Mesenchymal stem cell (in vitro differentiated cells and primary cell): ENCODE data around the gene RAB43.

Experiments used
- DNase-seq: peaks from one replicate; pipeline ENCODE4 v3.0.0-alpha.2; 2013
- H2AFZ ChIP-seq: one replicate; pipeline ENCODE4 v1.6.1; 2013; ENCODE audit warnings: low read depth, mild to moderate bottlenecking, control low read depth, inconsistent platforms, low read length, moderate library complexity
- H2AK5ac ChIP-seq: 2 replicates; pipeline ENCODE4 v1.6.1; 2013; ENCODE audit warnings: low read length, moderate library complexity, mild to moderate bottlenecking, inconsistent platforms; ENCODE audit not compliant: severe bottlenecking
- H2BK120ac ChIP-seq: one replicate; pipeline ENCODE4 v1.6.1; 2013; ENCODE audit warnings: low read depth, mild to moderate bottlenecking, inconsistent platforms, low read length, moderate library complexity
- H2BK12ac ChIP-seq, 2 experiments: one replicate each; pipeline ENCODE4 v1.6.1; 2013; ENCODE audit warnings: inconsistent platforms in 2 of 2, low read length in 2 of 2, mild to moderate bottlenecking in 2 of 2, moderate library complexity in 2 of 2, control low read depth in 1 of 2
- H2BK15ac ChIP-seq: one replicate; pipeline ENCODE4 v1.6.1; 2013; ENCODE audit warnings: mild to moderate bottlenecking, low read depth, inconsistent platforms; ENCODE audit not compliant: poor library complexity, severe bottlenecking
- H2BK5ac ChIP-seq: 2 replicates; pipeline ENCODE4 v1.6.1; 2013; ENCODE audit warnings: low read depth, mild to moderate bottlenecking, low read length, control low read depth, inconsistent platforms; ENCODE audit not compliant: poor library complexity, severe bottlenecking
- H3K14ac ChIP-seq, 2 experiments: one replicate each; pipeline ENCODE4 v1.6.1; 2013; ENCODE audit warnings: inconsistent platforms in 2 of 2, low read length in 2 of 2, control low read depth in 1 of 2, mild to moderate bottlenecking in 1 of 2, moderate library complexity in 1 of 2
- H3K18ac ChIP-seq, 2 experiments: one replicate each; pipeline ENCODE4 v1.6.1; 2013; ENCODE audit warnings: inconsistent platforms in 2 of 2, low read length in 2 of 2, control low read depth in 1 of 2, low read depth in 1 of 2, mild to moderate bottlenecking in 1 of 2
- H3K23ac ChIP-seq, 2 experiments: one replicate each; pipeline ENCODE4 v1.6.1; 2013; ENCODE audit warnings: inconsistent platforms in 2 of 2, low read length in 2 of 2, mild to moderate bottlenecking in 2 of 2, moderate library complexity in 2 of 2, control low read depth in 1 of 2
- H3K27ac ChIP-seq: 2 replicates; pipeline ENCODE4 v1.5.1; 2013; ENCODE audit warnings: mild to moderate bottlenecking, moderate library complexity, low read length, control low read depth, inconsistent platforms; ENCODE audit not compliant: poor library complexity, severe bottlenecking
- H3K27me3 ChIP-seq, 2 experiments: 2 replicates each; pipeline versions ENCODE4 v1.6.1 to v1.7.0; 2013; ENCODE audit warnings: low read length in 2 of 2, mild to moderate bottlenecking in 2 of 2, moderate library complexity in 2 of 2, control low read depth in 1 of 2, inconsistent platforms in 1 of 2; ENCODE audit not compliant: control insufficient read depth in 1 of 2, insufficient read depth in 1 of 2
- H3K36me3 ChIP-seq, 2 experiments: 2 replicates each; pipeline versions ENCODE4 v1.6.1 to v1.7.0; 2013; ENCODE audit warnings: low read length in 2 of 2, control low read depth in 1 of 2, inconsistent platforms in 1 of 2, low read depth in 1 of 2, mild to moderate bottlenecking in 1 of 2; ENCODE audit not compliant: insufficient read depth in 2 of 2, control insufficient read depth in 1 of 2
- H3K4ac ChIP-seq, 2 experiments: one replicate each; pipeline ENCODE4 v1.6.1; 2013; ENCODE audit warnings: inconsistent platforms in 2 of 2, low read length in 2 of 2, mild to moderate bottlenecking in 2 of 2, moderate library complexity in 2 of 2, control low read depth in 1 of 2, low read depth in 1 of 2
- H3K4me1 ChIP-seq: 2 replicates; pipeline ENCODE4 v1.6.1; 2013; ENCODE audit warnings: low read depth, low read length, control low read depth; ENCODE audit not compliant: control insufficient read depth, insufficient read depth
- H3K4me2 ChIP-seq: 2 replicates; pipeline ENCODE4 v1.6.1; 2013; ENCODE audit warnings: low read length, mild to moderate bottlenecking, inconsistent platforms; ENCODE audit not compliant: poor library complexity, severe bottlenecking
- H3K4me3 ChIP-seq, 2 experiments: 2 replicates each; pipeline versions ENCODE4 v1.5.1 to v1.7.0; 2013; ENCODE audit warnings: low read length in 2 of 2, mild to moderate bottlenecking in 2 of 2, control low read depth in 1 of 2, low read depth in 1 of 2; ENCODE audit not compliant: insufficient read depth in 1 of 2
- H3K79me1 ChIP-seq: replicated peaks from 2 replicates; pipeline ENCODE4 v1.6.1; 2013; ENCODE audit warnings: mild to moderate bottlenecking, control low read depth, low read length, inconsistent platforms; ENCODE audit not compliant: poor library complexity, severe bottlenecking
- H3K9ac ChIP-seq: 2 replicates; pipeline ENCODE4 v1.7.0; 2013; ENCODE audit warnings: mild to moderate bottlenecking, low read length, moderate library complexity
- H3K9me3 ChIP-seq: 2 replicates; pipeline ENCODE4 v1.7.0; 2013; ENCODE audit warnings: mild to moderate bottlenecking, low read length; ENCODE audit not compliant: control insufficient read depth
- H4K8ac ChIP-seq: one replicate; pipeline ENCODE4 v1.6.1; 2013; ENCODE audit warnings: inconsistent platforms, mild to moderate bottlenecking, low read length, moderate library complexity
- H4K91ac ChIP-seq: one replicate; pipeline ENCODE4 v1.6.1; 2013; ENCODE audit warnings: mild to moderate bottlenecking, low read length, inconsistent platforms
- WGBS: methylation state at CpG from one replicate; pipeline ENCODE4 v1.1.7; 2013; ENCODE audit warnings: mixed read lengths; 5-methylcytosine and 5-hydroxymethylcytosine counted together

RAB43 gene

DNA sequence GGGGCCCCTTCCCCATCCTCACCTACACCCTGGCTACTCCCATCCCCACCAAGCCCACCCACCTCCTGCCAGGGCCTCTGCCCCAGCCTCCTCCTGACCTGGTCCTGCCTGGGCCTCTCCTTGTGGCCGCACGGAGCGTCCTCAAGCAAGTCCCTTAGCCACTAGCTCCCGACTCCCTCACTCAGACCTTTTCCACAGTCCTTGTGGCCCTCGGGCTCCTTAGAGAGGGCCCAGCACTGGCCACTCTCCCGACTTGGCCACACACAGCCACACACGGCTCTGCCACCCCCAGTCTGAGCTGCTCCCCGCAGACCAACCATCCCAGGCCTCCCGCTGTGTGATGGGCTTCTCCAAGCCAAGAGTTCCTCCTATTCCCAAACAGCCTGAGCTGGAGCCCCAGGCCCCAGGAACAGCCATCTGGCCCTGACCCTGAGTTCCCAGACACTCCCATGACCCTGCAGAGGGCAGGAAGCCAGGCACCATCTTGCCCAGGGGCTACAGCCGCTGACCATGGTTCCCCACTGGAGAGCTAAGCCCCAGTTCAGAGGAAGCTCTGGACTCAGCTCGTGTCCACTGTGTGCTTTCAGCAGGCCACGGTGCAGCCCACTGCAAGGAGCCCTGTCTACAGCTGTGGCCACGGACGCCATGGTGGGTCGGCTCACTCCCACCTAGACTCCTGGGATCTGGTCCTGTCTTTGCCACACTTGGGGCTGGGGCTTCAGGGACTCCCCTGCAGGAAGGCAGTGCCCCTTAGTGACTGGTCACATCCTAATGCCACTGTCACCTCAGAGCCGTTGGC, 7.0 kb upstream of the RAB43 start:
- 96% methylated on average over 15 of the region's 16 CpGs for WGBS
- no peak overlapping the region for H3K23ac ChIP-seq
- H3K9ac ChIP-seq = no peak overlapping the region
- no peak overlapping the region for H4K8ac ChIP-seq
- H2BK12ac ChIP-seq = no peak overlapping the region
- H3K9me3 ChIP-seq = no peaks in the 10 kb centered on the region
- H3K4me3 ChIP-seq = no peak overlapping the region
- H3K4me2 ChIP-seq = no peak overlapping the region
- H3K27me3 ChIP-seq = no peaks in the 10 kb centered on the region
- no peak overlapping the region for H2BK5ac ChIP-seq
- no peak overlapping the region for H3K14ac ChIP-seq
- no peak overlapping the region for H2BK15ac ChIP-seq
- peaks cover 62 to 68% of the 10 kb centered on the region in 2 experiments for H3K36me3 ChIP-seq
- H2AFZ ChIP-seq = no peak overlapping the region
- H2BK120ac ChIP-seq = no peak overlapping the region
- H3K4ac ChIP-seq = no peak overlapping the region
- no peak overlapping the region for H3K18ac ChIP-seq
- no peak for DNase-seq
- no peak overlapping the region for H3K27ac ChIP-seq
- no peak overlapping the region for H4K91ac ChIP-seq
- peaks cover 10% of the 10 kb centered on the region for H3K79me1 ChIP-seq
- no peaks in the 10 kb centered on the region for H3K4me1 ChIP-seq
- H2AK5ac ChIP-seq = no peak overlapping the region

DNA sequence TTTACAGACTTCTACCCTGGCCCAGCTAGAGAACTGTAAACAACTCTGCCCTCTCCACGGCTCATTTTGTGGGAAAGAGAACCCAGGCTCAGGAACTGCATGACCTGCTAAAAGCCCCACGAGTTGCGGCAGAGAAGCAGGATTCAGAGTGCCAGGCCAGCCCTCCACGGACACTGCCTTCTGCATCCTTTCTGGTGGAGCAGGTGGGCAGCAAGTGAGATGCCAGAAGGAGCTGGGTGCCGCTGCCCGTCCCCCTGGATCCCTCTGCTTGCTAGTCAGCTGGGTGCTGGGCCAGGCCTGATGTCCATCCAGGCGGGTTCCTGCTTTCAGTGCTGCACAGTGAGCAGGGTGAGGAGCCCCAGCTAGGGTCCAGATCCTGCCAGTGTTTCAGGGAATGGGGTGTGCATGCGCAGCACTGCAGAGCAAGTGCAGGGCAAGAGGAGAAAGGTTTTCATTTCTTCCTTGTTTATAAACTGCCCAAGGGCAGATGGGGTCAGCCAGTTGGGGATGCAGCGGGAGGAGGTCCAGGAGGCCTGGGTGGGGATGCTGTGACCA, 5.2 kb upstream of the RAB43 start:
- no peak overlapping the region for H2AFZ ChIP-seq
- H3K27me3 ChIP-seq = no peaks in the 10 kb centered on the region
- H3K14ac ChIP-seq = no peak overlapping the region
- peaks cover 5% of the 10 kb centered on the region for H3K4me1 ChIP-seq
- no peak overlapping the region for H3K4me3 ChIP-seq
- no peak overlapping the region for H2AK5ac ChIP-seq
- no peak overlapping the region for H2BK5ac ChIP-seq
- no peak overlapping the region for H2BK12ac ChIP-seq
- no peak overlapping the region for H4K8ac ChIP-seq
- H3K18ac ChIP-seq = no peak overlapping the region
- no peak overlapping the region for H2BK15ac ChIP-seq
- no peak overlapping the region for H2BK120ac ChIP-seq
- H3K4me2 ChIP-seq = no peak overlapping the region
- WGBS = 92% methylated on average over 9 of the region's 9 CpGs
- H4K91ac ChIP-seq = peak overlapping the region; percentile 16
- no peak overlapping the region for H3K27ac ChIP-seq
- H3K23ac ChIP-seq = no peak overlapping the region
- DNase-seq = no peak
- H3K36me3 ChIP-seq = peaks cover 47 to 57% of the 10 kb centered on the region in 2 experiments
- H3K9me3 ChIP-seq = no peaks in the 10 kb centered on the region
- peaks cover 4% of the 10 kb centered on the region for H3K79me1 ChIP-seq
- H3K9ac ChIP-seq = no peak overlapping the region
- no peak overlapping the region for H3K4ac ChIP-seq

DNA sequence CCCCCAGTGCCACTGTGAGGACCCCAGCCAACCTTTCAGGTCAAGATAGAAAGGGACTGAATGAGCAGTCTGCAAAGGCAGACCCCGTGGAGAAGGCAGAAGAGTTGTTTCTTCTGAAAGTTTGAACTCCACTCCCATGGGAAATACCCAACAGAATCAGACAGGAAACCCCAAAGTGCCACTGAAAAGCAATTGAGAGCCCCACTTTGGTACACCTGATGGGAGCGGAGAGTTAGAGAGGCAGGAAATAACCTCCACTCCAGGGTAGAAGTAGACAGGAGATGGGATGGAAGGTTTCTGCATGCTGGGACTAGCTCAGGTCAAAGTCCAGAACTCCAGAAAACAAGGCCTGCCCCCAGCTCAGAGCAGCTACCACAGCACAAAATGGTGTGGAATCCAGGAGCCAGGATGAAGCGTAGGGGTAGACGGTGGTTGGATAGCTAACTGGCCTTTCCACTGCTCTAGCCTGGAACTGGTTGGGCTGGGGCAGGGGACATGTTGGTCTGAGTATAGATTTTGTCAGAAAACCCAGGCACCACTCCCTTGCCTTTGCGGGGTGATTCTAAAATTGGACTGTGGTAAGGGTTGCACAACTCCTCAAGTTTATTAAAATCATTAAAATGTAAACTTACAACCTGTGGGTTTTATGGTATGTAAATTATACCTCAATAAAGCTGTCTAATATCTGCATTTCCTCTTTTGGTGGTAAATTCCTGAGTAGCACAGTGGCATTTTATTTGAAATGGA, 1.9 kb upstream of the RAB43 start:
- 94% methylated on average over 4 of the region's 5 CpGs for WGBS
- Histone ChIP-seq H3K4me3 (no peak overlapping the region), H3K36me3 (peaks cover 15 to 29% of the 10 kb centered on the region in 2 experiments), H3K27ac (no peak overlapping the region), H3K79me1 (peaks cover 1% of the 10 kb centered on the region), H3K27me3 (no peaks in the 10 kb centered on the region), H2BK15ac (no peak overlapping the region), H3K4me2 (no peak overlapping the region), H2BK120ac (no peak overlapping the region), H3K9me3 (no peaks in the 10 kb centered on the region), H2AK5ac (no peak overlapping the region), H2AFZ (no peak overlapping the region), H3K18ac (no peak overlapping the region), H4K8ac (no peak overlapping the region), H3K9ac (no peak overlapping the region), H3K4ac (no peak overlapping the region), H3K14ac (no peak overlapping the region), H2BK12ac (no peak overlapping the region), H2BK5ac (no peak overlapping the region), H3K4me1 (peaks cover 16% of the 10 kb centered on the region), H4K91ac (no peak overlapping the region), H3K23ac (no peak overlapping the region)
- peak; percentile 26 for DNase-seq
